GM23338 (cell line): Measurements from ENCODE around the gene SACM1L.

Experiments
- CTCF ChIP-seq, 2 experiments: fragments of 200-600 bp in 1 of 2; sonication (generic) in 1 of 2; conservative IDR thresholded peaks; 2 replicates each; pipeline versions ENCODE4 v1.5.1 to v1.6.1; 2016 to 2017; ENCODE audit warnings: antibody characterized with exemption in 2 of 2, low read depth in 2 of 2, mild to moderate bottlenecking in 2 of 2, moderate library complexity in 1 of 2
- EZH2 ChIP-seq: fragments of 200-600 bp; sonication (generic); IDR thresholded peaks from one replicate; pipeline ENCODE4 v1.8.0; 2017; ENCODE audit warnings: antibody characterized with exemption, mild to moderate bottlenecking, low read depth; ENCODE audit not compliant: unreplicated experiment
- EZH2phosphoT487 ChIP-seq: fragments of 200-600 bp; sonication (generic); IDR thresholded peaks from one replicate; pipeline ENCODE4 v1.8.1; 2018; ENCODE audit warnings: antibody characterized with exemption; ENCODE audit not compliant: unreplicated experiment

- no peak for TF ChIP-seq EZH2
- no peak for TF ChIP-seq CTCF (conservative IDR thresholded peaks at IDR 0.05; ENCODE audit: low read depth in 2 of 2)
- no peak for TF ChIP-seq EZH2phosphoT487
Measured at GRCh38 chr3:45689787-45690145, 570 bp downstream of the SACM1L start.
